LNCAP (cell line): ENCODE data around the gene NECTIN2.

Experiments
- CTCF ChIP-seq: fragments of 450-650 bp; IDR thresholded peaks from 2 replicates; pipeline ENCODE4 v1.5.1; 2017; ENCODE audit warnings: mild to moderate bottlenecking

The NECTIN2 gene

DNA sequence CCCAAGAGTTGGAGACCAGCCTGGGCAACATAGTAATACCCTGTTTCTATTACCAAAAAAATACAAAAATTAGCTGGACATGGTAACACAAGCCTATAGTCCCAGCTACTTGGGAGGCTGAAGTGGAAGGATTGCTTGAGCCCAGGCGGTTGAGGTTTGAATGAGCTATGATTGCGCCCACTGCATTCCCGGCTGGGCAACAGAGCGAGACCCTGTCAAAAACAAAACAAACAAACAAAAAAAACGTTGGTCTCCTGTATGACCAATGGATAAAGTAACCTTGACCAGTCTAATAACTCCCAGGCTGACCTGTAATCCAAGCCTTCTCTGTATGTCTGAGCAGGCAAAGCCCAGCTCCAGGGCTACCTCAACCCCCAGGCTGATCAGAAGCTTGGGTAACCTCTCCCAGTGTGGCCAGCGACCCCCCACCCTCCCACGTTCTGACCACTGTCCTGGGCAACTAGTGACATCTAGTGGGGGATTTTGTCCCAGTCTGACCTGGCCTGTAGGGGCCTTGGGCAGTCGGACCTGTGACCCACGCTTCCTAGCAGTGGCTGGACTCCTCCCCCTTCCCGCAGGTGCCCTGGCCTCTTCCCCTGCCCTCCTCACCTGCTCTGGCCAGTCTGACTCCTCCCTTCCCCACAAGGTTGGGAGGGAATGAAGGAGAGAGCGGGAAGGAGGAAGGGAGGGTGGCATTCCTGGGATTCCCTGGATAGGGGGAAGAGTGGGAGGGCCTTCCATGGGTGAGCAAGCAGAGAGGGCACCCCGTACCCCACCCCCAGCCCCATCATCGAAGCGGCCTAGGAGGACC lies 38.2 kb upstream of the NECTIN2 start:
- peak; percentile 44; the same call in 1 of the 2 replicates for TF ChIP-seq CTCF

DNA sequence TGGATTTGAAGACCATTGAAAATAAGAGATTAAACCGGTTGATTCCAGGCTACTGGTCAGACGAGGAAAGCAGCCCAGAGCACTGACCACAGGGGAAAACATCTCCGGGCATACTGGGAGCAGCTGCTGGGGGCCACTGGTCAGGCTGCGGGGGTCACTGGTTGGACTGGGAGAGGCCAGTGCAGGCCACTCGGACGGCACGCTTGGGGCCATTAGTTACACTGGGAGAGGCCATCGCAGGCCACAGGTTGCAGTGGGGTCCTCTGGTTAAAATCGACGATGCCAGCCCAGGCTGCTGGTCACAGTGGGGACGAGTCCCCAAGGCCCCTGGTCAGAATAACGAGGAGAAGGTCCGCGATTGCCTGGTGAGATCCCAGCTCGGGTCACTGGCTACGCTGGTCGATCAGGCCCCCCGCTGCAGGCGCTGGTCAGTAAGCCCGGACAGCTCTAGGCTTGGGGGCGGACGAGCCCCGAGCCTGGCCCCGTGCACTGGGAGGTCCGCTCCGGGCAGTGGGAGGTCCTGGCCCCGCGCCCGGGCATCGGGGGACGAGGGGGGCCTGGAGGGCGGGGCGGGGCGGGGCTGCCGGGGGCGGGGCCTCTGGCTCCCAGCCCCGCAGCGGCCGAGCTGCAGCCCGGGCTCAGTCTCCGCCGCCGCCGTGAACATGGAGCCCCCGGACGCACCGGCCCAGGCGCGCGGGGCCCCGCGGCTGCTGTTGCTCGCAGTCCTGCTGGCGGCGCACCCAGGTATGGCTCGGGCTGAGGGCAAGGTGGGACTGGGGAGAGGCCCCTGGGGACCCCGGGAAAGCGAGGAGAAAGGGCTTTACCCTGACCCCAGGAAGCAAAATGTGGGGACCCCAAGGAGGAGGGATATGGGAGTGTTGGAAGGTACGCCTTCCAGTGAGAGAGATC lies 37.4 kb upstream of the NECTIN2 start, which contains the start of gene BCAM:
Gene BCAM (plus strand): TSS at position 641 of the 909 bp plus-strand sequence. CDS start 22 bp downstream, at position 663.
- TF ChIP-seq CTCF, result no peak

GRCh38 chr19:44809577-44810233 lies 36.4 kb upstream of the NECTIN2 start:
- no peak for TF ChIP-seq CTCF

DNA sequence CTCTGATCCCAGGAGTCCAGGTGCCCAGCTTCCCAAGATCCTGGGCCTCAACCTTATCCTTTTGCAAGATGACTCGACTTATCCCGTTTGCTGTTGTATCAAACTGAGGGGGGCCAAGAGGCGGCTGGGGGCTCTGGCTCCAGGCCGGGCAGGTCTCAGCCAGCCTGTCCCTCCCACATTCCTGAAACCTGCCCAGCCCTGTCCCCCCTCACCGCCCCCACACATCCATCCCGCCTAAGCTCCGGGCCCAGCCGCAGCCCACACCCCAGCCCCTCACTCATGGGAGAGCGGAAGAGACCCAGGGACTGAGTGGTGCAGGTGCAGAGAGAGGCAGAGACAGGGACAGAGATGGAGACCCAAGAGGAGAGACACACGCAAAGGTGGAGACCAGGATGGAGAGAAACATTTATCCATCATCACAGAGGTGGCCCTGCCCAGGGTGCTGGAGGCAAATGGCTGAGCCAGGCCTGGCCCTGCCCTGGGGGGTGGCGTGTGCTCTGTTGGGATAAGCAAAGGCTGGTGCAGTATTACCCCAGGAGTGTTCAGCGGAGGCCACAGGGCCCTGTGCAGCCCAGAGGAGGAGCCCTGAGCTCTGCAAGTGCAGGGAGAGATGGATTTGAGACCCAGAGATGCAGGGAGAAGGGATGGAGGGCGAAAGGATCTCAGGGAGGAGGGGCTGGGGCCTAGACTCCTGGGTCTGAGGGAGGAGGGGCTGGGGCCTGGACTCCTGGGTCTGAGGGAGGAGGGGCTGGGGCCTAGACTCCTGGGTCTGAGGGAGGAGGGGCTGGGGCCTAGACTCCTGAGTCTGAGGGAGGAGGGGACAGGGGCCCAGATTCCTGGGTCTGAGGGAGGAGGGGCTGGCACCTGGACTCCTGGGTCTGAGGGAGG lies 35.6 kb upstream of the NECTIN2 start:
- no peak for TF ChIP-seq CTCF

- no peak for TF ChIP-seq CTCF
Measured at GRCh38 chr19:44811122-44811419, 35.0 kb upstream of the NECTIN2 start.

- no peak for TF ChIP-seq CTCF
Measured at GRCh38 chr19:44812142-44812718, 33.9 kb upstream of the NECTIN2 start.
